KMS-11 (cell line): ENCODE data around the gene LRRC4.

Source experiments
- H2AFZ ChIP-seq: fragments of 200-600 bp; sonication (generic); 2 replicates; pipeline ENCODE4 v1.6.1; 2016; ENCODE audit warnings: antibody characterized with exemption, mixed run types, low read depth
- H3K27ac ChIP-seq: fragments of 200-600 bp; sonication (generic); 2 replicates; pipeline ENCODE4 v1.6.1; 2016; ENCODE audit warnings: mild to moderate bottlenecking, mixed run types
- H3K27me3 ChIP-seq: fragments of 200-600 bp; sonication (generic); 2 replicates; pipeline ENCODE4 v1.6.1; 2017; ENCODE audit warnings: mild to moderate bottlenecking, low read depth, mixed run types, moderate library complexity; ENCODE audit not compliant: insufficient read depth
- H3K36me3 ChIP-seq: fragments of 200-600 bp; sonication (generic); 2 replicates; pipeline ENCODE4 v1.6.1; 2017; ENCODE audit warnings: mild to moderate bottlenecking, mixed run types; ENCODE audit not compliant: insufficient read depth
- H3K4me1 ChIP-seq: fragments of 200-600 bp; sonication (generic); 2 replicates; pipeline ENCODE4 v1.6.1; 2016; ENCODE audit warnings: mild to moderate bottlenecking, low read depth, mixed run types; ENCODE audit not compliant: poor library complexity, severe bottlenecking
- H3K4me2 ChIP-seq: fragments of 200-600 bp; sonication (generic); 2 replicates; pipeline ENCODE4 v1.7.0; 2016; ENCODE audit warnings: mild to moderate bottlenecking, mixed run types
- H3K4me3 ChIP-seq: fragments of 200-600 bp; sonication (generic); IDR thresholded peaks from 2 replicates; pipeline ENCODE4 v1.6.1; 2017; ENCODE audit warnings: low read depth, low read length, mixed read lengths; ENCODE audit not compliant: insufficient read depth
- H3K79me2 ChIP-seq: fragments of 200-600 bp; sonication (generic); 2 replicates; pipeline ENCODE4 v1.6.1; 2016; ENCODE audit warnings: low read depth, mixed run types; ENCODE audit not compliant: insufficient read depth
- H3K9ac ChIP-seq: fragments of 200-600 bp; sonication (generic); 2 replicates; pipeline ENCODE4 v1.6.1; 2016; ENCODE audit warnings: mild to moderate bottlenecking, mixed run types
- H4K20me1 ChIP-seq: fragments of 200-600 bp; sonication (generic); 2 replicates; pipeline ENCODE4 v1.6.1; 2016; ENCODE audit warnings: mild to moderate bottlenecking, mixed run types; ENCODE audit not compliant: insufficient read depth
- CTCF ChIP-seq: fragments of 200-600 bp; sonication (generic); conservative IDR thresholded peaks from 2 replicates; pipeline ENCODE4 v1.6.1; 2017; ENCODE audit warnings: low read depth, mild to moderate bottlenecking, antibody characterized with exemption, low read length, moderate library complexity, mixed read lengths

Gene LRRC4

GRCh38 chr7:128057909-128058308 lies 26.7 kb upstream of the LRRC4 start:
- Histone ChIP-seq H4K20me1 (no peaks in the 10 kb centered on the region), H3K4me3 (no peak overlapping the region), H3K79me2 (no peaks in the 10 kb centered on the region), H3K27ac (no peak overlapping the region), H3K4me1 (no peaks in the 10 kb centered on the region), H2AFZ (no peak overlapping the region), H3K27me3 (no peaks in the 10 kb centered on the region), H3K4me2 (no peak overlapping the region), H3K36me3 (no peaks in the 10 kb centered on the region), H3K9ac (no peak overlapping the region)
- TF ChIP-seq CTCF = no peak

- Histone ChIP-seq H3K4me3 (no peak overlapping the region), H3K4me1 (no peaks in the 10 kb centered on the region), H3K4me2 (no peak overlapping the region), H3K36me3 (no peaks in the 10 kb centered on the region), H3K27me3 (no peaks in the 10 kb centered on the region), H2AFZ (no peak overlapping the region), H4K20me1 (no peaks in the 10 kb centered on the region), H3K9ac (no peak overlapping the region), H3K27ac (no peak overlapping the region), H3K79me2 (no peaks in the 10 kb centered on the region)
- no peak for TF ChIP-seq CTCF
These were observed 25.7 kb upstream of the LRRC4 start for GRCh38 chr7:128056901-128057300.

DNA sequence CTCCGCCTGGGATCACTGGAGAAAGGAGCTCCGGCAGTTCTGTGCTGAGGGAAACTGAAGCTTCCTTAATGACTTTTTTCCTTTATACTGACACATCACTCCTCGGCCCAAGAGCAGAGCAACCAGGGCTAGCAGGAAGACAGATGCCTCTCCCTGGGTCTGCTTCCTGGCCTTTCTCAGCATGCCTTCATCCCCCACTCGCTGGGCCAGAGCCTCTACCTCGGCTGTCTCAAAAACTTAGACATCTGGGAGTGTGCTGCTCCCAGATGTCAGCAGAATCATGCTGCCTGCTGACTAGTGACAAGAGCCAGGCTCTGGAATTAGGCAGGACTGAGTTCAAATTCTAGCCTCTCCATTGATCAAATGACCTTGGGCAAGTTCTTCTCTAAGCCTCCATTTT lies 24.4 kb upstream of the LRRC4 start:
- H3K27me3 ChIP-seq = no peaks in the 10 kb centered on the region
- no peak overlapping the region for H3K4me2 ChIP-seq
- no peaks in the 10 kb centered on the region for H3K4me1 ChIP-seq
- no peaks in the 10 kb centered on the region for H3K79me2 ChIP-seq
- H2AFZ ChIP-seq = no peak overlapping the region
- no peak overlapping the region for H3K9ac ChIP-seq
- TF ChIP-seq CTCF = no peak
- no peak overlapping the region for H3K27ac ChIP-seq
- H3K4me3 ChIP-seq = no peak overlapping the region
- no peaks in the 10 kb centered on the region for H3K36me3 ChIP-seq
- no peaks in the 10 kb centered on the region for H4K20me1 ChIP-seq

GRCh38 chr7:128054511-128054910 lies 23.3 kb upstream of the LRRC4 start:
- Histone ChIP-seq H3K27ac (no peak overlapping the region), H3K79me2 (no peaks in the 10 kb centered on the region), H4K20me1 (no peaks in the 10 kb centered on the region), H3K9ac (no peak overlapping the region), H3K4me1 (no peaks in the 10 kb centered on the region), H3K4me2 (no peak overlapping the region), H3K4me3 (no peak overlapping the region), H2AFZ (no peak overlapping the region), H3K36me3 (no peaks in the 10 kb centered on the region), H3K27me3 (no peaks in the 10 kb centered on the region)
- no peak for TF ChIP-seq CTCF

- H3K9ac ChIP-seq = no peak overlapping the region
- H3K27ac ChIP-seq = no peak overlapping the region
- H3K4me2 ChIP-seq = no peak overlapping the region
- no peak overlapping the region for H3K4me3 ChIP-seq
- H4K20me1 ChIP-seq = no peaks in the 10 kb centered on the region
- H3K36me3 ChIP-seq = no peaks in the 10 kb centered on the region
- no peak overlapping the region for H2AFZ ChIP-seq
- no peaks in the 10 kb centered on the region for H3K27me3 ChIP-seq
- H3K4me1 ChIP-seq = no peaks in the 10 kb centered on the region
- no peaks in the 10 kb centered on the region for H3K79me2 ChIP-seq
- TF ChIP-seq CTCF = no peak
These were observed 22.8 kb upstream of the LRRC4 start for GRCh38 chr7:128053991-128054390.
